HG03469 (cell line): ENCODE data around the gene ITIH3.
"Not testable (repeated sequence)": the region's sequence is repeated elsewhere in the genome, so short reads cannot be mapped to it uniquely, and the experiment has no call there.

Experiments used
- ATAC-seq: cut with Tn5 transposase; IDR thresholded peaks from one replicate; pipeline ENCODE4 v1.9.1; 2021; ENCODE audit warnings: mild to moderate bottlenecking, moderate library complexity, moderate number of reproducible peaks; ENCODE audit not compliant: unreplicated experiment

ITIH3 gene, protein sequence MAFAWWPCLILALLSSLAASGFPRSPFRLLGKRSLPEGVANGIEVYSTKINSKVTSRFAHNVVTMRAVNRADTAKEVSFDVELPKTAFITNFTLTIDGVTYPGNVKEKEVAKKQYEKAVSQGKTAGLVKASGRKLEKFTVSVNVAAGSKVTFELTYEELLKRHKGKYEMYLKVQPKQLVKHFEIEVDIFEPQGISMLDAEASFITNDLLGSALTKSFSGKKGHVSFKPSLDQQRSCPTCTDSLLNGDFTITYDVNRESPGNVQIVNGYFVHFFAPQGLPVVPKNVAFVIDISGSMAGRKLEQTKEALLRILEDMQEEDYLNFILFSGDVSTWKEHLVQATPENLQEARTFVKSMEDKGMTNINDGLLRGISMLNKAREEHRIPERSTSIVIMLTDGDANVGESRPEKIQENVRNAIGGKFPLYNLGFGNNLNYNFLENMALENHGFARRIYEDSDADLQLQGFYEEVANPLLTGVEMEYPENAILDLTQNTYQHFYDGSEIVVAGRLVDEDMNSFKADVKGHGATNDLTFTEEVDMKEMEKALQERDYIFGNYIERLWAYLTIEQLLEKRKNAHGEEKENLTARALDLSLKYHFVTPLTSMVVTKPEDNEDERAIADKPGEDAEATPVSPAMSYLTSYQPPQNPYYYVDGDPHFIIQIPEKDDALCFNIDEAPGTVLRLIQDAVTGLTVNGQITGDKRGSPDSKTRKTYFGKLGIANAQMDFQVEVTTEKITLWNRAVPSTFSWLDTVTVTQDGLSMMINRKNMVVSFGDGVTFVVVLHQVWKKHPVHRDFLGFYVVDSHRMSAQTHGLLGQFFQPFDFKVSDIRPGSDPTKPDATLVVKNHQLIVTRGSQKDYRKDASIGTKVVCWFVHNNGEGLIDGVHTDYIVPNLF

DNA sequence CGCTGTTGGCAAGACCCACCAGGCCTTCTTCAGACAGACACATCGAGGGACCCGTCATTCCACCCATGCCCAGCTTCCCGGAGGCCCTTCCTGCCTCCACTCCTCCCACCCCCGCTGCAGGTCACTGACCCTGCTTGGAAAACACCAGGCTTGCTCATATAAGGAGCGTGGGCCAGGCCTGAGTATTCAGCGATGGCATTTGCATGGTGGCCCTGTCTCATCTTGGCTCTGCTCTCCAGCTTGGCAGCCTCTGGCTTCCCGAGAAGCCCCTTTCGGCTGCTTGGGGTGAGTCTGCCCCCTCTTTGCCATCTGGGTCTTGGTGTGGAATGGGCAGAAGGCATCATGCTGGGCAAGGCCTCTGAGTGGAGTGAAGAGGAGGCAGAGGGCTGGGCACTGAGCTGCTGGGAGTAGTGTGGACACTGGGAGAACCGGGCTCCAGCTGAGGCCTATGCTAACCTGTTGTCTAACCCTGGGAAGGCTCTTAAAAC, at the start of gene ITIH3:
TSS of gene ITIH3 (plus strand) at position 185 of the 488 bp plus-strand sequence. CDS start at position 193, 8 bp downstream.
- ATAC-seq: no peak

GRCh38 chr3:52752045-52752660, 42.4 kb upstream of the ITIH3 start:
- ATAC-seq: no peak

GRCh38 chr3:52754373-52754772, 40.2 kb upstream of the ITIH3 start:
- ATAC-seq: no peak

GRCh38 chr3:52756141-52756540, 38.5 kb upstream of the ITIH3 start:
- no peak for ATAC-seq

- ATAC-seq: no peak
Observed at GRCh38 chr3:52763466-52763865, 31.1 kb upstream of the ITIH3 start.

DNA sequence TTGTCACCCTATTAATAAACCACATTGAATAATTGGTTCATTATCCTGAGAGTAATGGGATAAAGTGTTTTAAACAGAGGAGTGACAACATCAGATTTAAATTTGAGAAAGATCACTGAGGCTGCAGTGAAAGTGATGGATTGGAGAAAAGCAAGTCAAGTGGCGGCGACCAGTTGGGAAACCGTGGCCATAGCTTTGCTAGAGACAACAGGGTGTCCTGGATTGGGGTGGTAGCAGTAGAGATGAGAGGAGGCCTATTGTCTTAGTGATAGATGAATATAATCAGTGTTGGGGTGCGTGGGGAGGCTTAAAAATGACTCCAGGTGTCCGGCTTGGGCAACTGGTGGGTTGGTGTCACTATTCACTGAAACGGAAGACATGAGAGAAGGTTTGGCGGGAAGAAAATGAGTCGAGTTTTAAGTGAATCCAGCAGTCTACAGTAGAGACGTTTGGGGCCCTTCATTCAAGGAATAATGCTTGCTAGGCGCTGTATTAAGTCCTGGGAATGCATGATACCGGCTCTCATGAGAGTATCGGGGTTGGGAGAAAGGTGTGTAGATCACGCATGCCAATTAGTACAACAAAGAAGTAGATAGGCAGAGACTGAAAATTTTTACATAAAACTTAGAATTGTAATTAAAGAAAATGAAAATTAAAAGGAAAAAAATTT, 24.7 kb upstream of the ITIH3 start:
- ATAC-seq: no peak

- ATAC-seq: peak; percentile 59
Observed at GRCh38 chr3:52770496-52771333, 23.9 kb upstream of the ITIH3 start, which contains the start of gene NEK4. Gene NEK4, minus strand, starts transcription at chr3:52770940. Its CDS starts 194 bp downstream, at chr3:52770746.

GRCh38 chr3:52771334-52771681, 23.3 kb upstream of the ITIH3 start:
- no peak for ATAC-seq

DNA sequence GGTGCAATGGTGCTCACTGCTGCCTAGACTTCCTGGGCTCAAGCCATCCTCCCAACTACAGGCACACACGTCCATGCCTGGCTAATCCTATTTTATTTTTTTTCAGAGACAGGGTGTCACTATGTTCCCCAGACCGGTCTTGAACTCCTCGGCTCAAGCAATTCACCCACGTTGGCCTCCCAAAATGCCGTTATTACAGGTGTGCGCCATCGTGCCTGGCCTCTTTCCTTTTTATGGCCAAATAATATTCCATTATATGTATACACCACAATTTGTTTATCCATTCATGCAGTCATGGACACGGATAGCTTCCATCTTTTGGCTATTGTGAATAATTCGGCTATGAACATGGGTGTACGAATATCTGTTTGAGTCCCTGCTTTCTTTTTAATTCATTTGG, 22.9 kb upstream of the ITIH3 start:
- ATAC-seq: no peak

- no peak for ATAC-seq
Observed at GRCh38 chr3:52773361-52774065, 21.1 kb upstream of the ITIH3 start.

GRCh38 chr3:52774066-52774713, 20.4 kb upstream of the ITIH3 start:
- no peak for ATAC-seq

DNA sequence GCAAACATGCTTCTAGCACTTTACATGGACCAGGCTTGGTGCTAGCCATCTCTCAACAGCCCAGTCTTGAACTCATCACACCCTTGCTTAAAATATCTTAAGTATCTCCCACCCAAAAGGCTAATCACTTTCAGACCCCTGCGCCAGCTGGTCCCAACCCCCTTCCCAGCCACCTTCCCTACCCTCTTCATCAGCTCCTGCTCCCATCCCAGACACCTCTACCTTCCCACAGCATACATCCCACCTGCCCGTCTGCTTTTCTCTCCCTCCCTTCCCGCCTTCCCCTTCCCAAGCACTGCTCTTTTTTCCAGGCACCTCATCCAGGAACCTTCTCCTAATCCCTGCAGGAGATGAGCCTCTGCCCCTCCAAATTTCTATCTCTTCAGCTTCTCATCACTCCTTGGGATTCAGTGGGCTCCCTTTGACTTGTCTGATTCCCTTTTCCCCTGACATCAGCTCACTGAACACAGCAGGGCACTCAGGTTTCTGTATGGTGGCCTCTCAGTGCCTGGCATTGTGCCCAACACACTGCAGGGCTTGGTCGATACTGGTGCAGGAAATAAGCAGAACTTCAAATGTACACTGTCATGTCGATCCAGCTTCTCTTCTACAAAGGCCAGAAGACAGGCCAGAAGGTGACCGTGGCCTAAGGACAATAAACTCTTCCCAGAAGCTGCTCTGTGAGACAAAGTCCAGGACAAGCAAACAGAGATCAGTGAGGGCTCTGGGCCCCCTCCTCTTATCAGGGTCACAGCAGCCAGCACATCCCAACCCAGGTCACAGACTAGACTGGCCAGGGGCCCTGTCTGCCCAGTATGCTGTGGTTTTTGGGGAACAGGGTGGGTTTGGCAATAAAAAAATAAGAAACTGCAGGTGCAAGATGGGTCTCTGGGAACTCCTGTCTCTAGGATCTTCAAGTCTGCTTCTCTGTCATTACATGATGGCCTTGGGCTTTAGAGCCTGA, 19.4 kb upstream of the ITIH3 start:
- no peak for ATAC-seq

DNA sequence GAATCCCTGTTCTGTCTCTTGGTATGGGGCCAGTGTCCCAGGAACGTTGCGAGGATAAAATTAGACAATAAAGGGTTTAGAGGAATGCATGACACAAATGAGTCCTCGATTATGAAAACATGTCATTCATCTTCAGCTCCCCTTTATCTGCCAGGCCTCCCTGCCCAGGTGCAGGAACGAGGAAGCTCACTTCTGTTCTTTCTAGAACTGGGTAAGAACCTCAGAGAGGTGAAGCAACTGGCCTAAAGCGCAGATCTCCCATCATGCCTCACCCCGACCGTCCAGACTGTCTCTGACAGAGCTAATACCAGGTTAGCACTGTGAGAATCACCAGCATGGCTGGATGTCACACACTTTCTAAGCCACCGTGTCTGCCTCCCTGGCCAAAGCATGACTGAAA, 18.7 kb upstream of the ITIH3 start:
- no peak for ATAC-seq

DNA sequence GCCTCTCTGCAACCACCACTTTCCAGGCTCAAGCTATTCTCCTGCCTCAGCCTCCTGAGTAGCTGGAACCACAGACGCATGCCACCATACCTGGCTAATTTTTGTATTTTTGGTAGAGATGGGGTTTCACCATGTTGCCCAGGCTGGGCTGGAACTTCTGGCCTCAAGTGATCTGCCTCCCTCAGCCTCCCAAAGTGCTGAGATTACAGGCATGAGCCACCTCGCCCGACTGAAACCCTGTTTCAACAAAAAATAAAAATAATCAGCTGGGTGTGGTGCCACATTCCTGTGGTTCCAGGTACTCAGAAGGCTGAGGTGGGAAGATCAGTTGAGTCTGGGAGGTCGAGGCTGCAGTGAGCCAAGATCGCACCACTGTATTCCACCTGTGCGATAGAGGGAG, 18.1 kb upstream of the ITIH3 start:
- not testable (repeated sequence) for ATAC-seq

DNA sequence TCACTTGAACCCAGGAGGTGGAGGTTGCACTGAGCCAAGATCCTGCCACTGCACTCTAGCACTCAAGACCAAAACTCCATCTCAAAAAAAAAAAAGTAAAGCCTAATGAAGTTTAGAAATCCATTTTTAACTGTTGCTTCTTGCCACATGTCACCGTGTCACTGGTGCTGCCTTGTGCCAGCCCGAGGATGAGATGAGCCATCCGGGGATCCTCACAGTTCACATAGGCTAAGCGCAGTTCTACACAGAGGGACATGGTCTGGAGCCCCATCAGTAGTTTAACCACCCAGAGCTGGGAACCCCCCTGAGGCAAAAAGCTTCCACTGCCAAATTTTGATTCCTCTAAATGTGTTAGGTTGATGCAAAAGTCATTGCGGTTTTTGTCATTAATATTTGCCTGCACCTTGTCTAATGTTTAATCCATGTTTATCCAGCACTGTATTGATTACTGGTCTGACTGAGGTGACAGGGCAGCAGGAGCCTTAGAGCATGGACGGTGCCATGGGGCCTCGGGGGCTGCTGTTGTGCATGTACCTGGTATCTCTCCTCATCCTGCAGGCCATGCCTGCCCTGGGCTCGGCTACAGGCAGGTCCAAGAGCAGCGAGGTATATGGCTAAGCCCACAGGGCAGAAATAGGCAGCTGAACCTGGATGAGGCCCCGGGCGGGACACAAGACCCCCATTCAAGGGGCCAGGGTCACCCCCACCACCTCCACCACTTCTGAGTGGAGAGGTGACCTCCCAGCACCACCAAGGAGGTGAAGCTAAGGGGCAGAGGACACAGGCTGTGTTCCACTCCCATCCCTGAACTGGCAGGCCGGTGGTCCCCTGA, 17.3 kb upstream of the ITIH3 start, which contains the start of gene ITIH1:
TSS of gene ITIH1 (plus strand) at position 473 of the 832 bp plus-strand sequence. CDS start at position 490, 17 bp downstream.
- no peak for ATAC-seq
